K562 (cell line): Measurements from ENCODE around the gene GLG1. TPM values are rescaled to one million over a fixed set of nuclear protein-coding genes. Genes with fewer than 3 reads are reported as not detected.

Experiments used
- ATAC-seq: fragments of 200-7000 bp; cut with Tn5 transposase; 3 replicates; pipeline ENCODE4 v1.9.1; 2020; ENCODE audit warnings: moderate library complexity
- BruUV-seq: library from RNA; stranded (reverse); fragments of 400-500 nt; replicated peaks from 2 replicates; lab custom pipeline; 2021; lab: Mats Ljungman, UMichigan
- CTCF ChIA-PET: fragments of 300-600 bp; formaldehyde crosslinking; extraction: SDS; loops from one replicate; lab custom pipeline; 2021; ENCODE audit warnings: low intra/inter-chr PET ratio; lab: Yijun Ruan, JAX
- POLR2A ChIA-PET: fragments of 300-600, 350-650 bp; sonication (Branson Sonifier 250); formaldehyde crosslinking; extraction: SDS; loops from one replicate; lab custom pipeline; 2021; ENCODE audit warnings: antibody characterized with exemption, inconsistent platforms; lab: Yijun Ruan, JAX
- DNase-seq, 4 experiments: peaks; one replicate each; pipeline versions ENCODE4 v3.0.0 to v3.0.0-alpha.2; 2011 to 2018; ENCODE audit warnings: low spot score in 3 of 4, mixed read lengths in 3 of 4; ENCODE audit errors: extremely low read depth in 1 of 4
- FAIRE-seq: peaks from 2 replicates; lab custom pipeline; 2011; peaks lifted over from hg19 to GRCh38; lab: Jason Lieb, UNC
- H2AFZ ChIP-seq: 2 replicates; pipeline ENCODE4 v1.6.0; 2011; ENCODE audit warnings: low read depth, low read length, control low read depth, inconsistent platforms
- H3K27ac ChIP-seq: fragments of 200-600 bp; 3 replicates; pipeline ENCODE4 v1.8.0; 2011; ENCODE audit warnings: low read depth, mild to moderate bottlenecking, control low read depth, inconsistent platforms, low read length, moderate library complexity, mixed read lengths; ENCODE audit errors: extremely low read depth
- H3K27me3 ChIP-seq, 2 experiments: fragments of 300-600 bp in 1 of 2; 2 replicates in 1 of 2; 3 replicates in 1 of 2; pipeline versions ENCODE4 v1.6.0 to v1.8.0; 2011; ENCODE audit warnings: inconsistent platforms in 2 of 2, low read length in 2 of 2, mild to moderate bottlenecking in 1 of 2, mixed read lengths in 1 of 2, moderate library complexity in 1 of 2; ENCODE audit not compliant: control insufficient read depth in 2 of 2, insufficient read depth in 2 of 2
- H3K36me3 ChIP-seq: fragments of 300-600 bp; 3 replicates; pipeline ENCODE4 v1.8.0; 2011; ENCODE audit warnings: mild to moderate bottlenecking, low read length, inconsistent platforms; ENCODE audit not compliant: control insufficient read depth, insufficient read depth
- H3K4me1 ChIP-seq, 2 experiments: fragments of 200-600 bp in 1 of 2; replicated peaks in 1 of 2; 2 replicates in 1 of 2; 3 replicates in 1 of 2; pipeline versions ENCODE4 v1.5.1 to v1.8.0; 2011; ENCODE audit warnings: inconsistent platforms in 2 of 2, low read length in 2 of 2, mild to moderate bottlenecking in 1 of 2, mixed read lengths in 1 of 2, moderate library complexity in 1 of 2; ENCODE audit not compliant: control insufficient read depth in 2 of 2, insufficient read depth in 2 of 2
- H3K4me2 ChIP-seq: 2 replicates; pipeline ENCODE4 v1.6.1; 2011; ENCODE audit warnings: low read length, control low read depth, inconsistent platforms, mixed read lengths; ENCODE audit not compliant: insufficient read depth
- H3K4me3 ChIP-seq: fragments of 200-600 bp; sonication (generic), shearing (Covaris generic); 2 replicates; pipeline ENCODE4 v1.5.1; 2016; ENCODE audit warnings: control low read depth, inconsistent platforms
- H3K79me2 ChIP-seq: fragments of 200-600 bp; 3 replicates; pipeline ENCODE4 v1.8.0; 2011; ENCODE audit warnings: low read length, inconsistent platforms; ENCODE audit not compliant: control insufficient read depth, insufficient read depth
- H3K9ac ChIP-seq, 2 experiments: 2 replicates each; pipeline versions ENCODE4 v1.6.0 to v1.6.1; 2011; ENCODE audit warnings: low read depth in 2 of 2, low read length in 2 of 2, control low read depth in 1 of 2, inconsistent platforms in 1 of 2, mild to moderate bottlenecking in 1 of 2, mixed read lengths in 1 of 2; ENCODE audit not compliant: insufficient read depth in 1 of 2
- H3K9me1 ChIP-seq: one replicate; pipeline ENCODE4 v1.6.0; 2011; ENCODE audit warnings: inconsistent platforms, mild to moderate bottlenecking, low read length, moderate library complexity; ENCODE audit not compliant: control insufficient read depth, insufficient read depth
- H3K9me3 ChIP-seq: replicated peaks from 2 replicates; pipeline ENCODE4 v1.5.1; 2011; ENCODE audit warnings: low read depth, low read length, inconsistent platforms; ENCODE audit not compliant: control insufficient read depth, insufficient read depth
- H4K20me1 ChIP-seq: replicated peaks from 2 replicates; pipeline ENCODE4 v1.6.1; 2011; ENCODE audit warnings: low read length, inconsistent platforms, mixed read lengths; ENCODE audit not compliant: control insufficient read depth, insufficient read depth
- CCNT2 ChIP-seq: IDR thresholded peaks from 2 replicates; pipeline ENCODE4 v1.6.1; 2011; ENCODE audit warnings: borderline replicate concordance, low read depth, mild to moderate bottlenecking, moderate library complexity, mixed read lengths, low read length; ENCODE audit not compliant: insufficient read length; ENCODE audit errors: extremely low read depth
- CEBPB ChIP-seq: fragments of 450-650 bp; IDR thresholded peaks from 2 replicates; pipeline ENCODE4 v1.6.1; 2016; ENCODE audit warnings: missing genetic modification characterization, missing compliant biosample characterization
- CEBPG ChIP-seq, 3 experiments: fragments of 200-800 bp in 1 of 3; sonication (Bioruptor generic) in 1 of 3; sonication (generic) in 1 of 3; formaldehyde crosslinking in 1 of 3; IDR thresholded peaks in 2 of 3; conservative IDR thresholded peaks in 1 of 3; 2 replicates each; pipeline versions ENCODE4 v1.6.1 to v1.8.0; 2016 to 2022; ENCODE audit warnings: missing compliant biosample characterization in 2 of 3, missing genetic modification characterization in 2 of 3, mild to moderate bottlenecking in 1 of 3, missing genetic modification reagents in 1 of 3
- CREBBP ChIP-seq: IDR thresholded peaks from one replicate; pipeline ENCODE4 v1.6.1; 2012; ENCODE audit warnings: low read depth, mild to moderate bottlenecking, control low read depth, inconsistent platforms, low read length
- EHMT2 ChIP-seq: fragments of 450-650 bp; IDR thresholded peaks from 2 replicates; pipeline ENCODE4 v1.6.1; 2018; ENCODE audit warnings: antibody characterized with exemption
- GMEB1 ChIP-seq: fragments of 250-450 bp; sonication (Bioruptor Pico); IDR thresholded peaks from 2 replicates; pipeline ENCODE4 v1.4.0; 2020; ENCODE audit warnings: mild to moderate bottlenecking
- KLF16 ChIP-seq: IDR thresholded peaks from 2 replicates; pipeline ENCODE4 v1.6.1; 2016; ENCODE audit warnings: antibody characterized with exemption
- NEUROD1 ChIP-seq: fragments of 150-350 bp; IDR thresholded peaks from 2 replicates; pipeline ENCODE4 v1.6.1; 2014; ENCODE audit warnings: borderline replicate concordance, low read length, low read depth; ENCODE audit not compliant: partially characterized antibody
- NFATC3 ChIP-seq: fragments of 450-650 bp; IDR thresholded peaks from 2 replicates; pipeline ENCODE4 v1.6.1; 2017; ENCODE audit warnings: mild to moderate bottlenecking
- OTX1 ChIP-seq: fragments of 450-650 bp; formaldehyde crosslinking; IDR thresholded peaks from 2 replicates; pipeline ENCODE4 v1.4.0; 2022; ENCODE audit warnings: mild to moderate bottlenecking
- POLR2B ChIP-seq: fragments of 450-650 bp; IDR thresholded peaks from 2 replicates; pipeline ENCODE4 v1.6.1; 2018; ENCODE audit warnings: low read depth; ENCODE audit not compliant: partially characterized antibody
- RAD51 ChIP-seq: fragments of 450-650 bp; IDR thresholded peaks from 2 replicates; pipeline ENCODE4 v1.7.1; 2016; ENCODE audit warnings: low read depth, mild to moderate bottlenecking, borderline replicate concordance
- RBM25 ChIP-seq: fragments of 200-400 bp; formaldehyde crosslinking; IDR thresholded peaks from 2 replicates; pipeline ENCODE4 v1.6.1; 2018; ENCODE audit warnings: low read length, low read depth, moderate library complexity; ENCODE audit not compliant: severe bottlenecking
- RFX1 ChIP-seq: fragments of 450-650 bp; IDR thresholded peaks from 2 replicates; pipeline ENCODE4 v1.6.1; 2016; ENCODE audit warnings: mild to moderate bottlenecking, moderate library complexity
- ZKSCAN8 ChIP-seq: fragments of 200-800 bp; sonication (Bioruptor generic); IDR thresholded peaks from 2 replicates; pipeline ENCODE4 v1.6.1; 2016; ENCODE audit warnings: missing genetic modification characterization, missing compliant biosample characterization
- WGBS: fragments of 100-300 bp; shearing (Covaris generic); methylation state at CpG from one replicate; pipeline ENCODE4 v1.1.6; 2016; ENCODE audit warnings: low coverage, mixed read lengths; ENCODE audit not compliant: insufficient coverage; ENCODE audit errors: missing lambda C conversion rate; 5-methylcytosine and 5-hydroxymethylcytosine counted together
- in situ Hi-C: fragments of 300-500 bp; cut with MboI; formaldehyde crosslinking; loops from 4 replicates; pipeline ENCODE4 v1.15.0; 2018; ENCODE audit warnings: inconsistent platforms, mixed read lengths
- intact Hi-C: fragments of 100-400 bp; cut with micrococcal nuclease; formaldehyde crosslinking; loops from 2 replicates; pipeline ENCODE4 v1.14.2; 2022
- polyA plus RNA-seq, 8 experiments: library from polyadenylated mRNA; depleted of rRNA in 4 of 8; stranded (reverse) in 5 of 8; unstranded in 3 of 8; fragments of >200 nt; fragmentation: Nextera tagmentation in 2 of 8; fragmentation: Illumina TruSeq in 1 of 8; extraction: Ambion mirVana in 2 of 8; extraction: Trizol in 1 of 8; gene quantifications; 2 replicates each; pipeline versions ENCODE4 v1.2.1 to v1.2.3, GENCODE V29; 2011 to 2014; ENCODE audit warnings: inconsistent platforms in 1 of 8, missing spikeins in 1 of 8
- total RNA-seq, 7 experiments: library from RNA; depleted of rRNA in 6 of 7; stranded (reverse); fragments of >200 nt in 6 of 7; fragmentation: Illumina TruSeq in 2 of 7; extraction: Trizol in 2 of 7; gene quantifications; 2 replicates each; pipeline versions ENCODE4 v1.2.1 to v1.2.3, GENCODE V29; 2011 to 2021; ENCODE audit warnings: low replicate concordance in 1 of 7
- TF ChIP-seq, protein P1 (sequence below): fragments of 450-650 bp; IDR thresholded peaks from 2 replicates; pipeline ENCODE4 v1.7.0; 2016; ENCODE audit warnings: borderline replicate concordance
- TF ChIP-seq, protein P2 (sequence below): sonication (generic); formaldehyde crosslinking; IDR thresholded peaks from 2 replicates; pipeline ENCODE4 v1.8.0; 2023; ENCODE audit warnings: mild to moderate bottlenecking, missing genetic modification reagents

Gene GLG1
- total and polyA plus RNA-seq, 9 of the 15 experiments (the other 6 are each of a cell fraction or from before 2014, with no cell fraction given) = 6.2 to 36.0 (median 23.6) TPM

DNA sequence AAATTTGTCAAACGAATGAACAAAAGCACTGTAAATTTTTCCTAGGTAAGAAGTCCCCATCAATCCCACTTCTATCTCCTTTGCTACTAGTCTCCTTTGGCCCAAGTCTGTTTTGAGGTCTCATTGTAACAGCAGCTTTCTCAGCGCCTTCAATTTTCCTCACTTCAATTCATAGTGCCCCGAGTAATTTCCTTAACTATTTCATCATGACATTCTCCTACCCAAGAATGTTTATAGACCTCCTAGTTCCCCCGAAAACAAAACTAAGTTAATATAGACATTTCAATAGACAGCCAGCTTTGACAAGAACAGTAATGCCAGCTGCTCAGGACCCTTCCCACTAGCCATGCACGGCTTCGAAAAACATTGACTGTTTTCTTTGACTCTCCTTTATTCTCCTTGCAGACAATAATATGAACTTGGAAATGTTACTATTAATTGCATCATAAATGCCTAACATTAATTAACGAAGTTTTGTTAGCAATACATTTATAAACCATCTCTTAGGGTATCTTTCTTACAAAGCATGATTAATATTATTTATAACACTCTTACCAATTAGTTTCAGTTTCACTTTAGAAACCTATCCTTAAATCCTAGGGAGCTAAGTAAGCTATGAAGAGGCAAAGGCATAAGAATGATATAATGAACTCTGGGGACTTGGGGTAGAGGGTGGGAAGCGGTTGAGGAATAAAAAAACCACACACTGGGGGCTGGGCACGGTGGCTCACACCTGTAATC is 22.8 kb downstream of the GLG1 start:
- H3K4me2 ChIP-seq = no peak overlapping the region
- in situ Hi-C loops (no loop called here), intact Hi-C loops (no loop called here)
- peaks cover 58% of the 10 kb centered on the region for H3K79me2 ChIP-seq
- peaks cover 10% of the 10 kb centered on the region for H4K20me1 ChIP-seq
- no peaks in the 10 kb centered on the region for H3K9me1 ChIP-seq
- BruUV-seq = no TSS peak
- FAIRE-seq (no peak), DNase-seq (no peak), ATAC-seq (no peak)
- WGBS = 79% methylated on average over 9 of the region's 9 CpGs
- H3K27ac ChIP-seq = no peak overlapping the region
- H3K27me3 ChIP-seq = no peaks in the 10 kb centered on the region
- H3K4me1 ChIP-seq = peaks cover 0 to 8% of the 10 kb centered on the region in 2 experiments; a peak in 3 of 5 replicates
- ChIA-PET POLR2A (interaction anchor here (0.6 to 2.1 kb wide), 4 partner anchors 9 to 130 kb away, joined by 3 to 6 read pairs (median 3); no protein-coding TSS in a partner anchor), CTCF (no interaction called here)
- no peak overlapping the region for H3K9ac ChIP-seq
- no peaks in the 10 kb centered on the region for H3K9me3 ChIP-seq
- peaks cover 4% of the 10 kb centered on the region; the same call in 1 of the 3 replicates for H3K36me3 ChIP-seq
- no peak overlapping the region for H2AFZ ChIP-seq
- H3K4me3 ChIP-seq = no peak overlapping the region
- no peak for TF ChIP-seq NEUROD1
- no peak for TF ChIP-seq POLR2B
- TF ChIP-seq RFX1 = no peak
- TF ChIP-seq ZKSCAN8 = no peak
- peak; percentile 28; the same call in 1 of the 2 replicates for TF ChIP-seq CEBPB (tag)
- no peak for TF ChIP-seq CEBPG (CRISPR knock-in tag; IDR thresholded peaks at IDR 0.05)
- peak in 1 of 2 experiments; percentile 28; a peak in 1 of 4 replicates for TF ChIP-seq CEBPG (tag; conservative IDR thresholded peaks at IDR 0.05 in 1 of 2, IDR thresholded peaks at IDR 0.05 in 1 of 2)
- no peak for TF ChIP-seq OTX1
- TF ChIP-seq, protein P1, sequence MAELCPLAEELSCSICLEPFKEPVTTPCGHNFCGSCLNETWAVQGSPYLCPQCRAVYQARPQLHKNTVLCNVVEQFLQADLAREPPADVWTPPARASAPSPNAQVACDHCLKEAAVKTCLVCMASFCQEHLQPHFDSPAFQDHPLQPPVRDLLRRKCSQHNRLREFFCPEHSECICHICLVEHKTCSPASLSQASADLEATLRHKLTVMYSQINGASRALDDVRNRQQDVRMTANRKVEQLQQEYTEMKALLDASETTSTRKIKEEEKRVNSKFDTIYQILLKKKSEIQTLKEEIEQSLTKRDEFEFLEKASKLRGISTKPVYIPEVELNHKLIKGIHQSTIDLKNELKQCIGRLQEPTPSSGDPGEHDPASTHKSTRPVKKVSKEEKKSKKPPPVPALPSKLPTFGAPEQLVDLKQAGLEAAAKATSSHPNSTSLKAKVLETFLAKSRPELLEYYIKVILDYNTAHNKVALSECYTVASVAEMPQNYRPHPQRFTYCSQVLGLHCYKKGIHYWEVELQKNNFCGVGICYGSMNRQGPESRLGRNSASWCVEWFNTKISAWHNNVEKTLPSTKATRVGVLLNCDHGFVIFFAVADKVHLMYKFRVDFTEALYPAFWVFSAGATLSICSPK = no peak
- TF ChIP-seq CCNT2 = no peak
- no peak for TF ChIP-seq RAD51
- no peak for TF ChIP-seq GMEB1 (CRISPR knock-in tag)
- TF ChIP-seq, protein P2, sequence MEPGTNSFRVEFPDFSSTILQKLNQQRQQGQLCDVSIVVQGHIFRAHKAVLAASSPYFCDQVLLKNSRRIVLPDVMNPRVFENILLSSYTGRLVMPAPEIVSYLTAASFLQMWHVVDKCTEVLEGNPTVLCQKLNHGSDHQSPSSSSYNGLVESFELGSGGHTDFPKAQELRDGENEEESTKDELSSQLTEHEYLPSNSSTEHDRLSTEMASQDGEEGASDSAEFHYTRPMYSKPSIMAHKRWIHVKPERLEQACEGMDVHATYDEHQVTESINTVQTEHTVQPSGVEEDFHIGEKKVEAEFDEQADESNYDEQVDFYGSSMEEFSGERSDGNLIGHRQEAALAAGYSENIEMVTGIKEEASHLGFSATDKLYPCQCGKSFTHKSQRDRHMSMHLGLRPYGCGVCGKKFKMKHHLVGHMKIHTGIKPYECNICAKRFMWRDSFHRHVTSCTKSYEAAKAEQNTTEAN (CRISPR knock-in tag) = no peak
- no peak for TF ChIP-seq NFATC3
- TF ChIP-seq RBM25 = no peak
- TF ChIP-seq CREBBP = no peak
- TF ChIP-seq KLF16 = no peak
- no peak for TF ChIP-seq EHMT2
